CD4-positive, alpha-beta T cell treated with Interferon gamma for 1 hour (primary cell): ENCODE results near the gene ITGAD.

Experiments
- DNase-seq: peaks from one replicate; pipeline ENCODE4 v3.0.0-alpha.2; 2020

The ITGAD gene

GRCh38 chr16:31393056-31393455 lies at the start of gene ITGAD:
ITGAD (plus strand) TSS chr16:31393335; CDS start chr16:31393361, 26 bp downstream.
- DNase-seq: no peak

GRCh38 chr16:31344712-31345111 lies 48.4 kb upstream of the ITGAD start:
- DNase-seq: no peak

- no peak for DNase-seq
Observed at GRCh38 chr16:31347445-31347844, 45.7 kb upstream of the ITGAD start.

GRCh38 chr16:31348579-31348978 lies 44.6 kb upstream of the ITGAD start:
- DNase-seq: no peak

GRCh38 chr16:31350275-31351005 lies 42.7 kb upstream of the ITGAD start:
- peak; percentile 73 for DNase-seq

- DNase-seq: peak; percentile 29
Observed at GRCh38 chr16:31351246-31351941, 41.7 kb upstream of the ITGAD start.

GRCh38 chr16:31351942-31352325 lies 41.2 kb upstream of the ITGAD start:
- peak; percentile 76 for DNase-seq

GRCh38 chr16:31352376-31353115 lies 40.6 kb upstream of the ITGAD start:
- peak; percentile 60 for DNase-seq

GRCh38 chr16:31354394-31355291 lies 38.5 kb upstream of the ITGAD start, which contains the start of gene ITGAX:
ITGAX (plus strand) TSS chr16:31355176; CDS start chr16:31355255, 79 bp downstream.
- peak; percentile 85 for DNase-seq

GRCh38 chr16:31355431-31356100 lies 37.6 kb upstream of the ITGAD start:
- DNase-seq: no peak

- no peak for DNase-seq
Observed at GRCh38 chr16:31356566-31357323, 36.4 kb upstream of the ITGAD start.

- peak; percentile 29 for DNase-seq
Observed at GRCh38 chr16:31357324-31358109, 35.6 kb upstream of the ITGAD start.

- no peak for DNase-seq
Observed at GRCh38 chr16:31360251-31360650, 32.9 kb upstream of the ITGAD start.

- no peak for DNase-seq
Observed at GRCh38 chr16:31361201-31362110, 31.7 kb upstream of the ITGAD start.

- no peak for DNase-seq
Observed at GRCh38 chr16:31362476-31363405, 30.4 kb upstream of the ITGAD start.

- no peak for DNase-seq
Observed at GRCh38 chr16:31363721-31364120, 29.4 kb upstream of the ITGAD start.

GRCh38 chr16:31364421-31364820 lies 28.7 kb upstream of the ITGAD start:
- DNase-seq: no peak
